Activated CD4-positive, alpha-beta T cell treated with anti-CD3 and anti-CD28 coated beads, Interleukin-2, amount 10 ng/mL, durations not matched to agents 7 days and 5 days (primary cell): ENCODE measurements around the gene CAPN15. TPM values are rescaled to one million over a fixed set of nuclear protein-coding genes. Genes with fewer than 3 reads are reported as not detected.
"Not testable (repeated sequence)": the region's sequence is repeated elsewhere in the genome, so short reads cannot be mapped to it uniquely, and the experiment has no call there.

Experiments used
- CTCF ChIA-PET: fragments of 350-600 bp; sonication (Branson Sonifier 250); formaldehyde crosslinking; loops from one replicate; lab custom pipeline; 2021; ENCODE audit warnings: antibody characterized with exemption; lab: Charles Lee
- POLR2A ChIA-PET: fragments of 350-600 bp; sonication (Branson Sonifier 250); formaldehyde crosslinking; loops from one replicate; lab custom pipeline; 2021; ENCODE audit warnings: antibody characterized with exemption; lab: Charles Lee
- DNase-seq: peaks from one replicate; pipeline ENCODE4 v3.0.0-alpha.2; 2020
- H3K27ac Mint-ChIP-seq: one replicate; pipeline ENCODE4 v1.8.0; 2021; ENCODE audit warnings: mild to moderate bottlenecking, moderate library complexity, mixed read lengths
- H3K27me3 Mint-ChIP-seq: one replicate; pipeline ENCODE4 v1.8.0; 2021; ENCODE audit warnings: mixed read lengths
- H3K36me3 Mint-ChIP-seq: one replicate; pipeline ENCODE4 v1.8.0; 2021; ENCODE audit warnings: low read depth, mixed read lengths
- H3K4me1 Mint-ChIP-seq: one replicate; pipeline ENCODE4 v1.8.0; 2021; ENCODE audit warnings: mixed read lengths
- H3K4me3 Mint-ChIP-seq: one replicate; pipeline ENCODE4 v1.8.0; 2021; ENCODE audit warnings: mild to moderate bottlenecking, moderate library complexity, mixed read lengths
- H3K9me3 Mint-ChIP-seq: one replicate; pipeline ENCODE4 v1.8.0; 2021; ENCODE audit warnings: mixed read lengths
- total RNA-seq, 2 experiments: library from RNA; stranded (reverse); gene quantifications; one replicate each; pipeline ENCODE4 v1.2.3, GENCODE V29; 2021

Gene CAPN15
- total RNA-seq, 2 experiments from 2014 or later, result 59.1 to 72.1 TPM

DNA sequence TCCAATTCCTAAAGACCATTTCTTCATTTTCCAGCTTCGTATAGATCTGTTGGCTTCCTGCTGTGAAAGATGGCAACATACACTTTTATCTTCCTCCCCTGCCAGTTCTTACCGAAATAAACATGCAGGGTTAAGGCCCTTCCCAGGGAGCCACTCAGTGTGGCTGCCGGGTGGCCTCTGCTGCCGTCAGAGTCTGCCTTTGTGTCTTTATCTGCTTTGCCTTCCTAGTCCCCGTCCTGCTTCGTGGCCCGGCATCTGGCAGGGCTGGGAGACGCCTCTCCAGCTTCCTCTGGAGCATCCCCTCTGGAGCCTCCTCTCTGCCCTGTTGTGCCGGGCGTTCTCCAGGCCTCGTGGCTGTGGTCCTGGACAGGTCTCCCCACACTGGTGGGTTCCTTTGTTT is 30.3 kb upstream of the CAPN15 start:
- H3K4me1 Mint-ChIP-seq, result peaks cover 4% of the 10 kb centered on the region
- H3K27me3 Mint-ChIP-seq, result no peaks in the 10 kb centered on the region
- DNase-seq, result no peak
- POLR2A ChIA-PET, result no interaction called here
- H3K36me3 Mint-ChIP-seq, result peaks cover 2% of the 10 kb centered on the region
- no peaks in the 10 kb centered on the region for H3K9me3 Mint-ChIP-seq
- CTCF ChIA-PET, result interaction anchor here (1.0 kb wide), 1 partner anchor 10 kb away, joined by 3 read pairs; no protein-coding TSS in a partner anchor
- no peak overlapping the region for H3K4me3 Mint-ChIP-seq
- H3K27ac Mint-ChIP-seq, result no peak overlapping the region

GRCh38 chr16:499924-500323 is 27.6 kb upstream of the CAPN15 start:
- POLR2A ChIA-PET, result no interaction called here
- Mint-ChIP-seq H3K4me1 (peaks cover 4% of the 10 kb centered on the region), H3K9me3 (no peaks in the 10 kb centered on the region), H3K27ac (no peak overlapping the region), H3K27me3 (no peaks in the 10 kb centered on the region), H3K4me3 (no peak overlapping the region), H3K36me3 (peaks cover 2% of the 10 kb centered on the region)
- CTCF ChIA-PET, result no interaction called here
- DNase-seq, result no peak

DNA sequence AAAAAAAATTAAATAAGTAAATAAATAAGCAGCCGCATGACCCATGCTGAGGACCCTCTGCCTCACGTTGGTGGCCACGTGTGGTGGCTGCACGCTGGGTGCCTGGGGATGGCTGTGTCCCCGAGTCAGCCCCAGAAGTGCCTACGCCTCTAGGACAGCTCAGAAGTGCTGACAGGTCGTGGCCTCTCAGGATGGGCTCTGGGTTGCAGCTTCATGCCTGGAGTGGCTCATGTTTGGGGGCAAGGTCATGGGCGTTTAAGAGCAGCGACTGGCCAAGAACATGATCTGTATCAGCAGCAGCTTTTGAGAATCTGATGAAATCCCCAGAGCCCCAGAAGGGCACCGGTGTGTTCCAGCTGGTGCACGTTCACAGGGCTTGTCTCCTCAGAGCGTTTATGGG is 26.8 kb upstream of the CAPN15 start:
- POLR2A ChIA-PET, result no interaction called here
- peaks cover 2% of the 10 kb centered on the region for H3K36me3 Mint-ChIP-seq

DNA sequence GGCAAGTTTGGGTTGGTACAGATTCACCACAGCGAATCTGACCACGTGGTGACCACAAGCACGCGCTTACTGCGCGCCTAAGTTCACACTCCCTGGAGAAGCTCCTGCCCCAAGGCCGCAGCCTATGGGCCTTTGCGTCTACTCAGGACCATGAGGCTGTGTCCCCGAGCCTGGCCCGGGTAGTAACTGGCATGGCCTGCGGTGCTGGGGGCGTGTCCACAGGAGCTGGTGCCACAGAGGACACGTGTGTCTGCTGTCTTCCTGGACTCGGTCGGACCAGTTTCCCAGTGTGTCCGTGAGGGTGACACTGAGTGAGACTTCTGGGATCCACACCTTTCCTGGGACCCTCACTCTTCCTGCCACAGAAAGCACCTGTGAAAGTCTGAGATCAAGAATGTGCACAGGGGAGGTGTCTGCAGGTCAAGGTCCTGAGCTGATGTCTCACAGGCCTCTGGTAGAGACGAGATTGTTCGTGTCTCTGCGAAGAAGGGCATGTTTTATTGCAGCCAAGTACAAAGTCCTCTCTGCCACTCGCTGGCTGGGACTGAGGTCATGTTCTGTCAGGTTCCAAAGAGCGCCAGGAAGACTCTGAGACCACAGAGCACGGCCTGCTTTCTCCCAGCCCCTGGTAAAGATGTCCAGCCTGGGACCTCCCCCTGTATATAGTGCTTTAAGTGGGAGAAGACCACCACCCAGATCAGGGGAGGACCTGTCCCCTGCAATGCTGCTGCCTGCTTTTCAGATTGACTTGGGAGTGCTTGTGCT is 25.2 kb upstream of the CAPN15 start:
- Mint-ChIP-seq H3K4me1 (no peaks in the 10 kb centered on the region), H3K27me3 (no peaks in the 10 kb centered on the region), H3K27ac (no peak overlapping the region), H3K4me3 (no peak overlapping the region), H3K36me3 (peaks cover 2% of the 10 kb centered on the region), H3K9me3 (no peaks in the 10 kb centered on the region)
- no peak for DNase-seq
- ChIA-PET POLR2A (no interaction called here), CTCF (interaction anchor here (0.9 to 1.2 kb wide), 2 partner anchors 8 to 18 kb away, joined by 3 read pairs; no protein-coding TSS in a partner anchor)

More for the DNA sequence above, 26.8 kb upstream of the CAPN15 start:
- CTCF ChIA-PET, result no interaction called here
- Mint-ChIP-seq H3K27me3 (no peaks in the 10 kb centered on the region), H3K4me3 (no peak overlapping the region), H3K4me1 (no peaks in the 10 kb centered on the region), H3K27ac (no peak overlapping the region), H3K9me3 (no peaks in the 10 kb centered on the region)
- DNase-seq, result no peak

GRCh38 chr16:503150-504071 is 24.1 kb upstream of the CAPN15 start:
- ChIA-PET CTCF (no interaction called here), POLR2A (no interaction called here)
- H3K36me3 Mint-ChIP-seq, result peaks cover 1% of the 10 kb centered on the region
- H3K4me1 Mint-ChIP-seq, result no peaks in the 10 kb centered on the region
- H3K9me3 Mint-ChIP-seq, result no peaks in the 10 kb centered on the region
- no peaks in the 10 kb centered on the region for H3K27me3 Mint-ChIP-seq
- no peak overlapping the region for H3K27ac Mint-ChIP-seq
- no peak for DNase-seq
- H3K4me3 Mint-ChIP-seq, result no peak overlapping the region

- DNase-seq, result no peak
- no peak overlapping the region for H3K4me3 Mint-ChIP-seq
- no peaks in the 10 kb centered on the region for H3K4me1 Mint-ChIP-seq
- ChIA-PET POLR2A (no interaction called here), CTCF (no interaction called here)
- no peaks in the 10 kb centered on the region for H3K9me3 Mint-ChIP-seq
- H3K27ac Mint-ChIP-seq, result no peak overlapping the region
- H3K36me3 Mint-ChIP-seq, result no peaks in the 10 kb centered on the region
- H3K27me3 Mint-ChIP-seq, result no peaks in the 10 kb centered on the region
Observed at GRCh38 chr16:505479-506245, 21.9 kb upstream of the CAPN15 start.

DNA sequence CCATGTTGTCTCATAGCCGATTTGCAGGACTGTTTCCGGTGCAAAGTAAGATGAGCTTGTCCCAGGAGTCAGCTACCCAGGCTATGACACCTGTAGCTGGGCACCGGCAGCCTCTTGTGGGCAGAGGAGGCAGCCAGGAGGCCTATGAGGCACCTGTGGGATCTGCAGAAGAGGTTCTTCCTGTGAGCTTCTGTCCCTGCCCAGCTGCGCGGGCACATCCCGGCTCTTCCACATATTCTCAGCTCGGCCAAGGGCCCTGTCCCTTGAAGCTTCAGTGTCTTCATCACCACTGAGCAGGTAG is 21.3 kb upstream of the CAPN15 start:
- Mint-ChIP-seq H3K27me3 (no peaks in the 10 kb centered on the region), H3K9me3 (no peaks in the 10 kb centered on the region), H3K27ac (no peak overlapping the region), H3K36me3 (no peaks in the 10 kb centered on the region), H3K4me3 (no peak overlapping the region), H3K4me1 (no peaks in the 10 kb centered on the region)
- ChIA-PET CTCF (no interaction called here), POLR2A (no interaction called here)
- no peak for DNase-seq

DNA sequence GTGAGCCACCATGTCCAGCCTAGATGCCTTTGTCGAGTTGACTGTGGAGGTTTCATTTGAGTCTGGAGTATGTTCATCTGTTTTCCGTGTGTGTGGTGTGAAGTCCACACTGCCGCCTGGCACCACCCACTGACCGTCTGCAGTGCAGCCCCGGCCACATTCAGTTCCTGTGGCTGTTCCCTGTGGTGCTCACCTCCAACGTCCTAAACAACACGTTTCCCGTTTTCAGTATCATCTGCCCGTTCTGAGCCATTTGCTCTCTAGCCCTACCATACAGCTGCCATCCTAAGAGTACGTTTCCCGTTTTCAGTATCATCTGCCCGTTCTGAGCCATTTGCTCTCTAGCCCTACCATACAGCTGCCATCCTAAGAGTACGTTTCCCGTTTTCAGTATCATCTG is 20.0 kb upstream of the CAPN15 start:
- H3K27ac Mint-ChIP-seq, CTCF ChIA-PET, H3K4me1 Mint-ChIP-seq, DNase-seq, H3K27me3 Mint-ChIP-seq, H3K36me3 Mint-ChIP-seq, H3K4me3 Mint-ChIP-seq, H3K9me3 Mint-ChIP-seq, POLR2A ChIA-PET: not testable (repeated sequence)

DNA sequence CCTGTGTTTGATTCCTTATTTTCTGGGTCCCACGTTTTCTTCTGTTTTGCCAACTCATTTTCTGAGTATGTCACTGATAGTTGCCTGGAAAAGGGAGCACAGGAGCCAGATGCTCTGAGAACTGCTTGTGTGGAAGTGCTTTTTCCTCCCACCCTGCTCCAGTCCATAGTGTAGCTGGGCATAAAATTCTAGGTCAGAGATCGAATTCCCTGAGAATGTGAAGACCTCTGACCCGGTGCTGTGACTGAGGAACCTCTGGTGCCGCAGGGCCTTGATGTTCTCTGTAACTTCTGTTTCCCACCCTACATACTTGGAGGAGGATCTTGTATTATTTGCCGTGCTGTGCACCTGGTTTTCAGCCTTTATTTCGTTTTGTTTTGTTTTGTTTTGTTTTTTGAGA is 19.5 kb upstream of the CAPN15 start:
- Mint-ChIP-seq H3K27me3 (no peaks in the 10 kb centered on the region), H3K9me3 (no peaks in the 10 kb centered on the region), H3K27ac (no peak overlapping the region), H3K4me1 (no peaks in the 10 kb centered on the region), H3K4me3 (no peak overlapping the region), H3K36me3 (no peaks in the 10 kb centered on the region)
- CTCF ChIA-PET, result no interaction called here
- POLR2A ChIA-PET, result no interaction called here
- DNase-seq, result no peak

GRCh38 chr16:508884-509736 is 18.4 kb upstream of the CAPN15 start:
- CTCF ChIA-PET, result no interaction called here
- H3K4me1 Mint-ChIP-seq, result no peaks in the 10 kb centered on the region
- H3K4me3 Mint-ChIP-seq, result no peak overlapping the region
- H3K9me3 Mint-ChIP-seq, result no peaks in the 10 kb centered on the region
- POLR2A ChIA-PET, result no interaction called here
- no peaks in the 10 kb centered on the region for H3K36me3 Mint-ChIP-seq
- DNase-seq, result no peak
- no peaks in the 10 kb centered on the region for H3K27me3 Mint-ChIP-seq
- peak overlapping the region; percentile 26 for H3K27ac Mint-ChIP-seq

DNA sequence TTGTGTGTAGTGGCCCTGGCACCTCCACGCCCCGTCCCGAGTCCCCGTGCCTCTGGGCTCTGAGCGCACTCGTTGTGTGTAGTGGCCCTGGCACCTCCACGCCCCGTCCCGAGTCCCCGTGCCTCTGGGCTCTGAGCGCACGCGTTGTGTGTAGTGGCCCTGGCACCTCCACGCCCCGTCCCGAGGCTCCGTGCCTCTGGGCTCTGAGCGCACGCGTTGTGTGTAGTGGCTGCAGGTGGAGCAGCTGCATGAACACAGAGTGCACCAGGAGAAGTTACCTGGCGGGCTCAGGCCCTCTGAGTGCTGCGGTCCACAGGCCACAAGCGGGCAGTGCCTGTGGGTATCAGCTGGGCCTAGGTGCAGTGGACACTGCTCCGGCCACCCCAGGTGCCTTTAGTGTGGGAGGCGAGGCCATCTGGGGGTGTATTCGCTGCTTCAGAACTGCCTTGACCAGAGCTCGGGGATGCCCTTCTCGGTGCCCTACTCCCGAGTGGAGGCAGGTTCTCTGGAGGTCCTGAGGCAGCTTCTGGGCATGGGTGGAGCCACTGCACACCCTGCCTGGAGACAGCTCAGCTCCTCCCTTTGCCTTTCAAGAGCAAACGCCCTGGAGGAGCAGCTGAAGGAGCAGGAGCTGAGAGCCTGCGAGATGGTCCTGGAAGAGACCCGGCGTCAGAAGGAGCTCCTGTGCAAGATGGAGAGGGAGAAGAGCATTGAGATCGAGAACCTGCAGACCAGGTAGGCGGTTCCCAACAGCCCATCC is 17.3 kb upstream of the CAPN15 start:
- Mint-ChIP-seq H3K36me3 (no peaks in the 10 kb centered on the region), H3K27ac (no peak overlapping the region), H3K9me3 (no peaks in the 10 kb centered on the region)

More for the DNA sequence above, 17.3 kb upstream of the CAPN15 start:
- no peak for DNase-seq
- Mint-ChIP-seq H3K27me3 (no peaks in the 10 kb centered on the region), H3K4me3 (no peak overlapping the region), H3K4me1 (no peaks in the 10 kb centered on the region)
- ChIA-PET POLR2A (no interaction called here), CTCF (interaction anchor here (0.8 kb wide), 1 partner anchor 9 kb away, joined by 3 read pairs; no protein-coding TSS in a partner anchor)
